Activated CD4-positive, alpha-beta T cell treated with anti-CD3 and anti-CD28 coated beads for 36 hours (primary cell): ENCODE measurements around the gene PRKAB1. TPM values are rescaled to one million over a fixed set of nuclear protein-coding genes. Genes with fewer than 3 reads are reported as not detected.
A peak's percentile ranks its signal among the peaks of the same experiment; 100 is the strongest.

Experiments
- ATAC-seq: fragments of 200-7000 bp; cut with Tn5 transposase; one replicate; pipeline ENCODE4 v1.10.0; 2021; ENCODE audit warnings: mild to moderate bottlenecking, moderate library complexity
- CTCF ChIA-PET: fragments of 350-600 bp; sonication (Branson Sonifier 250); formaldehyde crosslinking; loops from one replicate; lab custom pipeline; 2021; ENCODE audit warnings: antibody characterized with exemption; lab: Charles Lee
- POLR2A ChIA-PET: fragments of 350-600 bp; sonication (Branson Sonifier 250); formaldehyde crosslinking; loops from one replicate; lab custom pipeline; 2021; ENCODE audit warnings: antibody characterized with exemption, inconsistent platforms; lab: Charles Lee
- DNase-seq: peaks from one replicate; pipeline ENCODE4 v3.0.0-alpha.2; 2020
- H3K27ac Mint-ChIP-seq: one replicate; pipeline ENCODE4 v1.8.0; 2021; ENCODE audit warnings: mixed read lengths
- H3K27me3 Mint-ChIP-seq: one replicate; pipeline ENCODE4 v1.8.0; 2021; ENCODE audit warnings: mixed read lengths
- H3K36me3 Mint-ChIP-seq: one replicate; pipeline ENCODE4 v1.8.0; 2021; ENCODE audit warnings: low read depth, mixed read lengths
- H3K4me1 Mint-ChIP-seq: one replicate; pipeline ENCODE4 v1.8.0; 2021; ENCODE audit warnings: mixed read lengths
- H3K4me3 Mint-ChIP-seq: one replicate; pipeline ENCODE4 v1.8.0; 2021; ENCODE audit warnings: mild to moderate bottlenecking, moderate library complexity, mixed read lengths
- H3K9me3 Mint-ChIP-seq: one replicate; pipeline ENCODE4 v1.8.0; 2021; ENCODE audit warnings: low read depth, mixed read lengths
- intact Hi-C, 2 experiments: fragments of 100-400 bp; cut with DNase I in 1 of 2; cut with micrococcal nuclease in 1 of 2; formaldehyde crosslinking; loops; one replicate each; pipeline versions ENCODE4 v1.14.2 to v1.15.1; 2022 to 2024; cut with DNase I, micrococcal nuclease
- total RNA-seq, 2 experiments: library from RNA; stranded (reverse); gene quantifications; one replicate each; pipeline ENCODE4 v1.2.3, GENCODE V29; 2021

PRKAB1 gene
- total RNA-seq, 2 experiments from 2014 or later: 18.0 to 21.7 TPM

GRCh38 chr12:119674560-119674959 lies 6.6 kb downstream of the PRKAB1 start:
- ATAC-seq: no peak
- H3K4me3 Mint-ChIP-seq: no peak overlapping the region
- intact Hi-C loops: no loop called here
- no peak for DNase-seq
- H3K27ac Mint-ChIP-seq: peak overlapping the region; percentile 89
- H3K4me1 Mint-ChIP-seq: peaks cover 53% of the 10 kb centered on the region
- CTCF ChIA-PET: interaction anchor here (0.6 to 1.1 kb wide), 2 partner anchors 11 to 26 kb away, joined by 5 read pairs; no protein-coding TSS in a partner anchor
- POLR2A ChIA-PET: no interaction called here
- H3K36me3 Mint-ChIP-seq: peaks cover 80% of the 10 kb centered on the region
- H3K27me3 Mint-ChIP-seq: no peaks in the 10 kb centered on the region
- no peaks in the 10 kb centered on the region for H3K9me3 Mint-ChIP-seq

GRCh38 chr12:119676022-119676421 lies 8.1 kb downstream of the PRKAB1 start:
- no peak overlapping the region for H3K4me3 Mint-ChIP-seq
- DNase-seq: no peak
- no peak for ATAC-seq
- no peaks in the 10 kb centered on the region for H3K27me3 Mint-ChIP-seq
- no peaks in the 10 kb centered on the region for H3K9me3 Mint-ChIP-seq
- no peak overlapping the region for H3K27ac Mint-ChIP-seq
- ChIA-PET CTCF (interaction anchor here (0.5 kb wide), 1 partner anchor 21 kb away, joined by 3 read pairs; no protein-coding TSS in a partner anchor), POLR2A (no interaction called here)
- H3K36me3 Mint-ChIP-seq: peaks cover 77% of the 10 kb centered on the region
- intact Hi-C loops: no loop called here
- peaks cover 38% of the 10 kb centered on the region for H3K4me1 Mint-ChIP-seq

- CTCF ChIA-PET: interaction anchor here (0.5 to 0.7 kb wide), 2 partner anchors 21 to 226 kb away, joined by 3 to 4 read pairs; no protein-coding TSS in a partner anchor
- Mint-ChIP-seq H3K36me3 (peaks cover 72% of the 10 kb centered on the region), H3K27me3 (no peaks in the 10 kb centered on the region), H3K27ac (no peak overlapping the region), H3K4me3 (no peak overlapping the region), H3K4me1 (peaks cover 33% of the 10 kb centered on the region), H3K9me3 (no peaks in the 10 kb centered on the region)
- ATAC-seq: no peak
- intact Hi-C loops: no loop called here
- DNase-seq: no peak
- POLR2A ChIA-PET: no interaction called here
Measured at GRCh38 chr12:119676573-119676972, 8.6 kb downstream of the PRKAB1 start.

GRCh38 chr12:119678459-119678858 lies 10.5 kb downstream of the PRKAB1 start:
- Mint-ChIP-seq H3K4me1 (peaks cover 28% of the 10 kb centered on the region), H3K9me3 (no peaks in the 10 kb centered on the region), H3K4me3 (no peak overlapping the region), H3K27me3 (no peaks in the 10 kb centered on the region), H3K36me3 (peaks cover 58% of the 10 kb centered on the region), H3K27ac (no peak overlapping the region)
- ATAC-seq (no peak), DNase-seq (no peak)
- ChIA-PET POLR2A (no interaction called here), CTCF (interaction anchor here (0.6 to 1.0 kb wide), 2 partner anchors 10 to 32 kb away, joined by 3 to 4 read pairs; no protein-coding TSS in a partner anchor)
- intact Hi-C loops: no loop called here

GRCh38 chr12:119679081-119679480 lies 11.1 kb downstream of the PRKAB1 start:
- Mint-ChIP-seq H3K4me1 (peaks cover 22% of the 10 kb centered on the region), H3K4me3 (no peak overlapping the region), H3K36me3 (peaks cover 52% of the 10 kb centered on the region), H3K27me3 (no peaks in the 10 kb centered on the region), H3K27ac (peak overlapping the region; percentile 29), H3K9me3 (no peaks in the 10 kb centered on the region)
- intact Hi-C loops: no loop called here
- POLR2A ChIA-PET: no interaction called here
- CTCF ChIA-PET: interaction anchor here (0.6 to 1.0 kb wide), 2 partner anchors 11 to 31 kb away, joined by 3 to 4 read pairs; no protein-coding TSS in a partner anchor
- ATAC-seq (no peak), DNase-seq (no peak)

- Mint-ChIP-seq H3K27me3 (no peaks in the 10 kb centered on the region), H3K9me3 (no peaks in the 10 kb centered on the region), H3K4me1 (peaks cover 18% of the 10 kb centered on the region), H3K27ac (peak overlapping the region; percentile 29), H3K36me3 (peaks cover 48% of the 10 kb centered on the region), H3K4me3 (no peak overlapping the region)
- ChIA-PET POLR2A (no interaction called here), CTCF (no interaction called here)
- DNase-seq: no peak
- intact Hi-C loops: no loop called here
- no peak for ATAC-seq
Measured at GRCh38 chr12:119679490-119679889, 11.6 kb downstream of the PRKAB1 start.

- ATAC-seq (no peak), DNase-seq (no peak)
- no peak overlapping the region for H3K27ac Mint-ChIP-seq
- POLR2A ChIA-PET: interaction anchor here (0.6 to 0.8 kb wide), 3 partner anchors 8 to 481 kb away, joined by 3 to 4 read pairs (median 3); no protein-coding TSS in a partner anchor
- H3K36me3 Mint-ChIP-seq: peaks cover 39% of the 10 kb centered on the region
- intact Hi-C loops: no loop called here
- H3K4me1 Mint-ChIP-seq: peaks cover 12% of the 10 kb centered on the region
- CTCF ChIA-PET: interaction anchor here (1.1 to 1.5 kb wide), 2 partner anchors 9 to 12 kb away, joined by 3 read pairs; no protein-coding TSS in a partner anchor
- no peaks in the 10 kb centered on the region for H3K27me3 Mint-ChIP-seq
- no peaks in the 10 kb centered on the region for H3K9me3 Mint-ChIP-seq
- H3K4me3 Mint-ChIP-seq: no peak overlapping the region
Measured at GRCh38 chr12:119681111-119681510, 13.2 kb downstream of the PRKAB1 start.

GRCh38 chr12:119681728-119682638 lies 14.1 kb downstream of the PRKAB1 start:
- H3K9me3 Mint-ChIP-seq: no peaks in the 10 kb centered on the region
- intact Hi-C loops: no loop called here
- H3K4me1 Mint-ChIP-seq: peaks cover 12% of the 10 kb centered on the region
- H3K27me3 Mint-ChIP-seq: no peaks in the 10 kb centered on the region
- H3K36me3 Mint-ChIP-seq: peaks cover 30% of the 10 kb centered on the region
- ChIA-PET CTCF (interaction anchor here (0.6 to 1.5 kb wide), 4 partner anchors 10 to 214 kb away, joined by 3 to 6 read pairs (median 3); no protein-coding TSS in a partner anchor), POLR2A (interaction anchor here (0.8 kb wide), 1 partner anchor 15 kb away, joined by 3 read pairs; no protein-coding TSS in a partner anchor)
- H3K4me3 Mint-ChIP-seq: no peak overlapping the region
- ATAC-seq: peak; percentile 76
- H3K27ac Mint-ChIP-seq: peak overlapping the region; percentile 64
- DNase-seq: peak; percentile 40

- ATAC-seq: peak; percentile 20
Measured at GRCh38 chr12:119682639-119683252, 14.8 kb downstream of the PRKAB1 start.

GRCh38 chr12:119683413-119683812 lies 15.5 kb downstream of the PRKAB1 start:
- no peaks in the 10 kb centered on the region for H3K9me3 Mint-ChIP-seq
- ChIA-PET POLR2A (no interaction called here), CTCF (no interaction called here)
- no peak overlapping the region for H3K27ac Mint-ChIP-seq
- H3K27me3 Mint-ChIP-seq: no peaks in the 10 kb centered on the region
- DNase-seq: no peak
- H3K4me3 Mint-ChIP-seq: no peak overlapping the region
- no peak for ATAC-seq
- intact Hi-C loops: no loop called here
- H3K4me1 Mint-ChIP-seq: peaks cover 12% of the 10 kb centered on the region
- peaks cover 20% of the 10 kb centered on the region for H3K36me3 Mint-ChIP-seq

More at GRCh38 chr12:119682639-119683252, 14.8 kb downstream of the PRKAB1 start:
- intact Hi-C loops: no loop called here
- Mint-ChIP-seq H3K36me3 (peaks cover 27% of the 10 kb centered on the region), H3K27me3 (no peaks in the 10 kb centered on the region), H3K4me3 (no peak overlapping the region), H3K27ac (peak overlapping the region; percentile 64), H3K9me3 (no peaks in the 10 kb centered on the region), H3K4me1 (peaks cover 12% of the 10 kb centered on the region)
- ChIA-PET POLR2A (no interaction called here), CTCF (interaction anchor here (0.6 to 1.1 kb wide), 2 partner anchors 13 to 213 kb away, joined by 3 to 6 read pairs; no protein-coding TSS in a partner anchor)
- DNase-seq: no peak

GRCh38 chr12:119683816-119684215 lies 15.9 kb downstream of the PRKAB1 start:
- Mint-ChIP-seq H3K36me3 (peaks cover 17% of the 10 kb centered on the region), H3K4me1 (peaks cover 12% of the 10 kb centered on the region), H3K4me3 (no peak overlapping the region), H3K27me3 (no peaks in the 10 kb centered on the region), H3K9me3 (no peaks in the 10 kb centered on the region), H3K27ac (no peak overlapping the region)
- ChIA-PET CTCF (no interaction called here), POLR2A (no interaction called here)
- intact Hi-C loops: no loop called here
- DNase-seq (no peak), ATAC-seq (no peak)
